T1000 (cell line): ENCODE data around the gene SZT2.

Experiments used
- DNase-seq: peaks from one replicate; lab custom pipeline; 2025; ENCODE audit warnings: mixed read lengths; lab: John Stamatoyannopoulos, UW

The SZT2 gene

DNA sequence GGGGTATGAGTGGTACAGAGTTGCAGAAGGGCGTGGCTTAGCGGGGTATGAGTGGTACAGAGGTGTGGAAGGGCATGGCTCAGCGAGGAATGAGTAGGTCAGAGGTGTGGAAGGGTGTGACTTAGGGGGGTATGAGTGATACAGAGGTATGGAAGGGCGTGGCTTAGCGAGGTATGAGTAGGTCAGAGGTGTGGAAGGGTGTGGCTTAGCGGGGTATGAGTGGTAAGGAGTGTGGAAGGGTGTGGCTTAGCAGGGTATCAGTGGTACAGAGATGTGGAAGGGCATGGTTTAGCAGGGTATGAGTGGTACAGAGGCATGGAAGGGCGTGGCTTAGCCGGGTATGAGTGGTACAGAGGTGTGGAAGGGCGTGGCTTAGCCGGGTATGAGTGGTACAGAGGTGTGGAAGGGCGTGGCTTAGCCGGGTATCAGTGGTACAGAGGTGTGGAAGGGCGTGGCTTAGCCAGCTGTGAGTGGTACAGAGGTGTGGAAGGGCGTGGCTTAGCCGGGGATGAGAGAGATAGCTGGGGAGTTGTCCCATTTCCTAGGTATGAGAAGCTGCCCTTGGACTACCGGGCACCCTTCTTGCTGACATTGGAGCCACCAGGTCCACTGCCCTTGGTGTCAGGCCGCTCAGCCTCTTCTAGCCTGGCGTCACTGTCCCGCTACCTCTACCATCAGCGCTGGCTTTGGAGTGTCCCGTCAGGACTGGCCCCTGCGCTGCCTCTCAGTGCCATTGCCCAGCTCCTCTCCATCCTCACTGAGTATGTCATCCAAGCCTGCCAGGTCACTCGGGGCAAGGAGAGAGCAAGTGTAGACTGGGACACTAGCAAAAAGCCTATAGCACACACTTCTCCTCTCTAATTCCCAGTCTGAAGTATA is 34.2 kb downstream of the SZT2 start:
- no peak for DNase-seq

DNA sequence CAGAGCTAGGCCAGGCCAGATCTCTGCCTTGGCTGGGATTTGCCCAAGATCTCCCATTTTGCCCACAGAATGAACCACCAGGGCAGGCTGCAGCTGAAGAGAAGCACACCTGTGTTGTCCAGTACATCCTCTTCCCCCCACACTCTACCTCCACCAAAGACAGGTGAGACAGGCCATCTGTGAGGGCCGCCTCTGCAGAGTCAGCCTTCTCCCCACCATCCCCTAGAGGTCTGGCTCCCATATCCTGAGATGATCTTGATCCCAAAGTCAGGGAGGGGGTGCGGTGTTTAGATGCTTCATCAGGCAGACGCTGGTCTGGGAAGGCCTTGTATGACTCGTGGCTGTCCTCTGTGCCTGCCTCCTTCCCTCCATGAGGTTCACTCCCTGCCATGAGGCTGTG is 35.3 kb downstream of the SZT2 start:
- no peak for DNase-seq

DNA sequence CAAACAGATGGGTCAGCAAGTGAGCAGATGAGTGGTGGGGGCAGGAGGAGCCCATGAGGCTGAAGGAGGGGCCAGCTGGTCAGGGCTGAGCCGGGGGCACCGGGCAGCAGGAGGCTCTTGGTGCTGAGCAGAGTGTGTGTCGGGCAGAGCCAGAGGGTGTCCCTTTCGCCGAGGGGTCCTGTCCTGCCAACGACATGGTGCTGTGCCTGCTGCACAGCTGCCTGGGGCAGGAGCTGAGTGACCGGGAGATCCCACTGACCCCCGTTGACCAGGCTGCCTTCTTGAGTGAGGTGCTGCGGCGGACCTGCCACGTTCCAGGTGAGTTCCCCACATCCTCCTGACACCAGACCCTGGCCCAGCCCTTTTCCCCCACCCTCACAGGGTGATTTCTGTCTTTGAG is 36.5 kb downstream of the SZT2 start:
- DNase-seq, result no peak

DNA sequence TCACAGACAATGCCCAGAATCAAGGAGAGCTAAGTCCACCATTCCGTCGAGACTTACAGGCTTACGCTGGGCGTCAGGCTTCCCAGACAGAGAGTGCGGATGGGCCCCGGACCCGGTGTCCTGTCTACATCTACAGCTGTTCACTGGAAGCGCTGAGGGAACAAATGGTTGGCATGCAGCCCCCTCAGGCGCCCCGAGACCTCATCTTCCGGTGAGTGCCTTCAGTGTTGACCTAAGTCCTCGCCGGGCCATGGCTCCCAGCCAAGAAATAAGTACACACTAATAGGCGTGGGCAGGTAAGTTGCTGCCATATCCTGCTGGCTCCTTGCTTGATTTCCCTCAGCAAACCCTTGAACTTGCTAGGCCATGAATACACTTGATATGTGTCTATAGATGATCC is 37.8 kb downstream of the SZT2 start:
- DNase-seq, result no peak

DNA sequence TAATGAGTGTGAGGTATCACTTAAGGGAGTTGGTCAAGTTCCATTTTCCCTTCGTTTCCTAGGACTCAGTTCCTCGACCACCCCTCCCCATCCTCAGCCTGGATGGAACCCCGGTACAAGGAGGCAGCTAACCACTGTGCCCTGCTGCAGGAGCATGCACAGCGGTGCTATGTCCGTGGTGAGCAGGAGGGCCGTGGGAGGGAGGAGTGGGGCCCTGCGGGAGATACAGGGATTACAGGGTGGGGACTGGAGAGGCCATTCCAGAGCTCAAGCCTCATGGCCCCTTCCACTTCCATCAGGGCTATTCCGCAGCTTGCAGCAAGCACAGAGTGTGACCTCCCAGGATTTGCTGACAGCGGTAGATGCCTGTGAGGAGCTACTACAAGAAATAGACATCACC is 38.2 kb downstream of the SZT2 start:
- no peak for DNase-seq

DNA sequence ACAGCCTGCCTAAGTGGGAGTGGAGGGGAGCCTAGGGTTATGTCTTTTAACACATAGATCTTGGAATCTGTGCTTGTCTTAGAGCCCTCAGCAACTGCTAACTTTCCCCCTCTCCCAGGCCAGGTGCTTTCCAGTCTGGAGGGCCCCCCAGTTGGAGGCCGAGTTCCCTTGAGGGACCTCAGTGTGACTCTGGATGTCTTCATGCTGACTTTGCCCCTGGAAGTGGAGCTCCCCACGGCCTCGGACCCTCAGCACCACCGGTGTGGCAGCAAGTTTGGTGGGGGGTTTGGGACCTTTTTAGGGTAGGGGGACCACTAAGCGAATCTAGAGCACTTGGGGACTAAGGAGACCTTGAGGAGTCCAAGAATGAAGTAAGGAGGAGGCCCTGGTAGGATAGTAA is 41.1 kb downstream of the SZT2 start:
- no peak for DNase-seq

DNA sequence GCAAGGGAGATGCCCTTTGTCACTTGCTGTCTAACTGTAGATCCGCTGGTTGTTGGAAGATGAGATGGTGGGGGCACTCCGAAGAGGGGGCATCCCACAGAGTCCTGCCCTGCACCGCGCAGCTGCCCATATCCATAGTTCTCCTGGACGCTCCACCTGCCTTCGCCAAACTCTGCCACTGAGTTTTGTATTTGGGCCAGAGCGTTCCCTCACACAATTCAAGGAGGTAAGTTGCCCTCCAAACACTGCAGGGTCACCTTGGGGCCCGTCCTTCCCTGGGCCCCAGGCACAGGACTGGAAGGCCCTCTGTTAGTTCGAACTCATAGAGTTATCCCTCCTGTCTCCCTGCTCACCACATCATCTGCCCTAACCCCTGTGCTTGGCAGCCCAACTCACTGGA is 42.0 kb downstream of the SZT2 start:
- DNase-seq, result no peak

DNA sequence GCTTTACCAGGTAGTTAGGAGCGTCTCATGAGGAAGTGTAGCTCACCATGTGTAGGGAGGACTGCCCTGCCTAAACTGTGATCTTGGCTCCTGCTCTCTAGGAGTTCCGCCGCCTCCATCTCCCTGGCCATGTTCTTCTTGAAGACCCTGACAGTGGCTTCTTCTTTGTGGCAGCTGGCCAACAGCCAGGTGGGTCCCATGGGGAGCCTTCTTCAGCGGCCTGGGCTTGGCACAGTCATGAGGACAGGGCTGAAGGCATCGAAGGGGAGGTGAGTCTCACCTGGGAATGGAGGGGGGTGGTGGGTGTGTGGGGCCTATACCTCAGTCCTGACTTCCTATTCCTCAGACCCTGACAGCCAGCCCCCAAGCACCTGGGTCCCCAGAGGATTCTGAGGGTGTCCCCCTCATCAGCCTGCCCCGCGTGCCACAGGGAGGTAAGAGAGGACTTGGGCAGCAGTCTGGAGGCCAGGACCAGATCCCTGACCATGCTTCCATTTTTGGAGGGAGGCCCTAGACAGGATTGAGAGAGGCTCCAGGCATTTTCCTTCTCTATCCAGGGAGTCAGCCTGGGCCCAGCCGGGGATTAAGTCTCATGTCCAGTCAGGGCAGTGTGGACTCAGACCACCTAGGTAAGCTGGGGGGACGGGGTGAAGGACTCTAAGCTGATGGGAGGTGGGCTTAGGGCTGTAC is 42.6 kb downstream of the SZT2 start:
- no peak for DNase-seq

DNA sequence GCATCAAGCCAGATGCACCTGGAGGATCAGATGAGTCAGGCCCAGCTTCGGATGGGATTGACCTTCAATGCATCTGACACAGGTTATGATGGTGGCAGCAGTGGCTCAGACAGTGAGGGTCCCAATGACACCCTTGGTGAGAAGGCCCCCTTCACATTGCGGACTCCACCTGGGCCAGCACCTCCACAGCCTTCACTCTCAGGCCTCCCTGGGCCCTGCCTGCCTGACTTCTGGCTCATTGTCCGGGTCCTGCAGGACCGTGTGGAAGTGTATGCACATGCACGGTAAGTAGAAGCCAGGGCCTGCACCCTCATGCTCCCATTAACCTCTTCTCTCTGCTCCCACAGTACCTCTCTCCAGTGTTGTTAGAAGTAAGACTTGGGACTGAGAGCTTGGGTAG is 43.2 kb downstream of the SZT2 start:
- DNase-seq, result no peak

DNA sequence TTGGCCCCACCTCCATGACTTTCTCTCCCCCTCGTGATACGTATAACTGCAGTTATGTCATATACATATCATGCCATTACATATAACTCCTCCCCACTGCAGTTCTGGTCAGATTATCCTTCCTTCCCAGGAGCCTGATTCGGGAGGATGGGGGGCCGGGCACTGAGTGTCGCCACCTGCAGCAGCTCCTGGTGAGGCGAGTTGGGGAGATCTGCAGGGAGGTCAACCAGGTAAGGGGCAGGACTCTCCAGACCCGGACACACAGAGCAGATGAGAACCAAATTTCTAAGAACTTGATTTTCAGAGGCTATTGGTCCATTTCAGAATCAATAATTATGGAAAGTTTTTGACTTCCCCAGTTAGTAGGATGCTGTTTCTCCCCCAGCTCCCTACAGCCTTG is 44.6 kb downstream of the SZT2 start:
- DNase-seq, result no peak

DNA sequence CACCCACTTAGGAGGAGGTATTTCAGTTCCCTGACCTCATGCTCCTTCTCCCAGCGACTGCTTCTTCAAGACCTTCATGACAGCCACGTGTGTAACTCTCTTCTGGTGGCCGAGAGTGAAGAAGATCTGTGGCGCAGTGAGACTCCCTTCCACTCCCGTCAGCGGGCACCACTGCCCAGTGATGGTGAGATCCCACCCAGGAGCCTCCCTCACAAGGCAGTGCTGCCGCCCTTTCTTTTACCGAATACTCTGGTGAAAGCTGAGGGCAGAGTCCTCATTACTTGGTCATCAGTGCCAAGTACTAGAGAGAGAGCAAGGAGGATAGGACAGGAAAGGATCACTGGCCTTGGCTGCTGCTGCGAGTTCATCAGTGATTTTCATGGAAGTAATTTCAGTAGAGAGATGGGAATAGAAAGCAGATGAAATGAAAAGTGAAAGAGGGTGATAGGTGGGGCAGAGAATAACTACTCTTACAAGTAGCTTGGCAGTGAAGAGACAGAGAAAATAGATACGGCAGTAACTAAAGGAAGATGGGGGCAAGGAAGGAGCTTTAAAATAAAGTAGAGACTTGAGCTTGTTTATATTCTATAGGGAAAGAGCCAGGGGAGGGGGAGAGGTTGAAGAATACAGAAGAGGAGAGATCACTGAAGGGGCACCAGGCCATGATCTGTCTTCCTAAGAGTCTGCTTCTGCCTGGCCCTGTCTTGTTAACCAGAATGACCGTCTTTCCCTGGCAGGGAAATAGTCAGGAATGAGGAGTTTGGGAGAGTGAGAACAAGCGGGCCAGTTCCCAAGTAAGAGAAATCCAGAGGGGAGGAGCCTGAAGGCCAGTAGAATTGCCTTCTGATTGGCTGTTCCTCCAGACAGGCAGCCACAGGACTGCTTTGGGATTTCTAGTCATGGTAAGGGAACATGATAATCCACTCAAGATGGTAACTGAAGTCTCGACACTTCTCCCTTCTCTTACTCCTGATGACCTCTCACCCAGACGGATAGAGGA is 45.7 kb downstream of the SZT2 start:
- no peak for DNase-seq

DNA sequence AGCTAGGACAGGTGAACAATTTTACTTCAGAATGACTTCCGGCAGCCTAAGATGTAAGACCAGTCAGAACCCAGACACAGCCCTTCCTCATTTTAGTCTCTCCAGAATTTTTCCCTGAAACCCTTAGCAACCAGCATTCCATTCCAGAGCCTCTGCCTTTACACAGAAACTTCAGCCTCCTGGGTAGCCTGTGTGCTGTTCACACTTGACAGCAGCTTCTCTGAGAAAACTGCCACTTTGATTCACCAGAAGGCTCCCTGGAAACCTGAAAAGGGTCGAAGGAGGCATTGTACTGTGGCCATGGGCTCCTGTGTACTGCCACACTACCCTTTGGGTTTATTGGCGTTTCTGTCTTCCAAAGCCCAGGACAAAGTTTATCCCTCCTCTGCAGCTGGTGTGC is 46.7 kb downstream of the SZT2 start:
- DNase-seq, result no peak

DNA sequence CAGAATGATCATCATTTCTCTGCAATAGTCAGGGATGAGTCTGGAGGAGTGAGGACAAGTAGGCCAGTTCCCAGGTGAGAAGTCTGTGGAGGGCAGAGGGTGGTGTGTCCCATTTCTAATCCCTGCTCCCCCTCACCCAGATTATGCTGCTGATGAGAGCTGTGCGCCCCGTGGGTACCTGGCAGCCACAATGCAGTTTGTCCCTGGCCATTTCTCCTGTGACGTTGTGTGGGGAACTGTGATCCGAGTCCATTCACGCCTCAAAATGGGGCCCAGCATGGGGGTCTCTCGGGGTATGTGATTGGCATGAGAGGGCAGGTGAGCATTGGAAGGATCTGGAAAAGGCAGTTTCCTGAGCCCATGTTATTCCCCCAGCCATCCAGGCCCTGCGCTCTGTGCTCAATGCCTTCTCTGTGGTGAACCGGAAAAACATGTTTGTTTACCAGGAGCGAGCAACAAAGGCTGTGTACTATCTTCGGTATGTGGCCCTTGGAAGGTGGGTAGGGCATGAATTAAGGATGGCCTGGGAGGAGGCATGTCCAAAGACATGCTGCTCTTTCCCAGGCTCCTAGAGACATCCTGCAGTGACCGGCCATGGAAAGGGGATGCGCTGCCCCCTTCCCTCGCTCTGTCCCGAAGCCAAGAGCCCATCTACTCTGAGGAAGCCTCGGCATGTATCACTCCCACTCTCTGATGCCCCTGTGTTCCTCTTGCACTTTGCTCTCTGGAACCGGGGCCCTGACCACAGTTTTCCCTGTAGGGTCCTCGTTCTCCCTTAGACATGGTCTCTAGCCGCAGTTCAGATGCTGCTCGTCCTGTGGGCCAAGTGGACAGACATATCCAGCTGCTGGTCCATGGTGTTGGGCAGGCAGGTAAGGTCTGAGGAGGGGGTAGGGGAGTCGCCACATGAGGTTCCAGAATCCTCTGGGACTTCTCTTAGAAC is 47.6 kb downstream of the SZT2 start:
- DNase-seq, result no peak

DNA sequence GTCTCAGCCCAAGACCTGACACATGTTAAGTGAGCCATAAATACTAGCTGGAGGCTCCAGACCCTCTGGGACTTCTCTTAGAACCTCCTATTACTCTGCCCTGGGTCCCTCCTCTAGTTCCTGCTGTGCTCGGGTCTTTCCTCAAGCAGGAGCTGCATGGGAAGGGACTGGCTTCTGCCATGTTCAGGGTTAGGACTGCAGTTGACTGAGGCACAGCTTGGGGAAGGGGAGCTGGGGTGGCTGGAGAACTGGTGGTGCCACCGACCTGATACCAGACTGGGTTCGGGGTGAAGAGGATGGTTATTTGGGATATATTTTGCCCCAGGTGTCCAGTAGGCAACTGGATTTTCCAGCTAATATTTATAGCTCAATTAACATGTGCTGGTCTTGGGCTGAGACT is 48.3 kb downstream of the SZT2 start:
- DNase-seq, result no peak

DNA sequence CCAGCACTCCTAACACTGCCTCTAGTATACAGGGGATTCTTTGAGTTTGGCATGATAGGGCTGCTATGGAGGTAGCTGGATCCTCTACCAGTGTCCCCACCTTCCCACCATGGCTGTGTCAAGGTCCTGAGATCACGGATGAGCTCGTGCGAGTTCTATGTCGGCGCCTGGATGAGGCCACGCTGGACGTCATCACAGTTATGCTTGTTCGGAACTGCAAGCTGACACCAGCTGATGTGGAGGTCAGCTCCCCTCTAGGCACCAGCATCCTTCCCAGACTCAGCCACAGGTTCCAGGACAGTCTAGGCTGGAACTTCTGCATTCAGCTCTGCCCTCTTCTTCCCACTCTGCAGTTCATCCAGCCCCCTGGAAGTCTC is 48.9 kb downstream of the SZT2 start:
- DNase-seq, result no peak

DNA sequence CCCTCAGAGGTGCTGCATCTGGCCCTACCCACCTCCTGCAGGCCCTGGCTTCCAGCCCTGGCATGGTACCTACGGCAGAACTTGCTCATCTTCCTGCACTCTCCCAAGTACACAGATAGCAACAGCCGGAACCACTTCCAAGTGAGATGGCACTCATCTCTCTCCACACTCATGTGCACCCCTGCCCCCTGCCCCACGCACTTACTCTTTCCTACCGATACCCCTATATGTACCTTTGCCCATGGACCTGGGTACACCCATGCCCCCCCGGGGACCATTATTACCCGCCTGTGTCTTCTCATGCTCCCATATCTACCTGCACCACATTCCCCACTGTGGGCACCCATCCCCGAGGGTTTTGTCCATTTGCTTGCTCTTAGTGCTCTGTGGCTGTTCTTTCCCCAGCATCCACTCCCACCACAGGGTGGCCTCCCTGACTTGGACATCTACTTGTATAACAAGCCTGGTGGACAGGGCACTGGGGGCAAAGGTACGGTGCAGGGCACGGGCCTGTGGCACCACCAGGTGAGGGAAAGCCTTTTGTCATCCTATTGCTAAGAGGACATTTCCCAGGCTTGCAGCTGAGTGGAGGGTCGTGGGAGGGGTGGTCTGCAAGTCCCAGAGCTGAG is 49.4 kb downstream of the SZT2 start:
- no peak for DNase-seq

DNA sequence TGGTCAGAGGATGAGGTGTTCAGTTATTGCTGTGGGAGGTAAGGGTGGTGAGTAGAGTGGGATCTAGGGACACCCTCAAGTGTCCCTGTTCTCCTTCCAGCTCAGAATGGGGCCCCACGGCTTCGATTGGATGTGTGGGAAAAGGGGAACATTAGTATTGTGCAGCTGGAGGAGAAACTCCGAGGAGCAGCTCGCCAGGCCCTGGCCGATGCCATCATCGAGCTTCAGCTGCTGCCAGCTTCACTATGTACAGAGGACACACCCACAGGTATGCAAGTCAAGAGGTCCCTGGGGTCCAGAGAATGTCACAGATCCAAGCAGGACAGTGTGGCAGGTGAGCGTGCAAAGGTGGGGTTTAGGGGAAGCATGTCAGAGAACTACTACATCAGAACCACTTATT is 50.1 kb downstream of the SZT2 start:
- no peak for DNase-seq

DNA sequence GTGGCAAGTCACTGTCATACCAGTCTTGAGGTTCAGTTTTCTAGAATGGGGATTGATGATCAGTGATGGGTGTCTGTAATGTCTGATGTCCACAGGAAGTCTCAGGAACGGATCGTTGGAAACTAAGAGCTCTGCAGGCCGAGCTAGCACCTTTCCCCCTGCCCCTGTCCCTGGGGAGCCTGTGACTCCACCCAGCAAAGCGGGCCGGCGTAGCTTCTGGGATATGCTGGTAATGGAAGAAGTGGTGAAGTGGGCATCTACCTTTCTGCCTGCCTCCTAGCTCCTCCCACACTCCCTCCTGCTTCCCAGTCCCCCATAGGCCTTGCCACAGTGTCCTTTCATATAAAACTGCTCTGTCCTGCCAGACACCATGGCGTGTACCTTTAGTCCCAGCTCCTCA is 50.7 kb downstream of the SZT2 start:
- DNase-seq, result no peak

DNA sequence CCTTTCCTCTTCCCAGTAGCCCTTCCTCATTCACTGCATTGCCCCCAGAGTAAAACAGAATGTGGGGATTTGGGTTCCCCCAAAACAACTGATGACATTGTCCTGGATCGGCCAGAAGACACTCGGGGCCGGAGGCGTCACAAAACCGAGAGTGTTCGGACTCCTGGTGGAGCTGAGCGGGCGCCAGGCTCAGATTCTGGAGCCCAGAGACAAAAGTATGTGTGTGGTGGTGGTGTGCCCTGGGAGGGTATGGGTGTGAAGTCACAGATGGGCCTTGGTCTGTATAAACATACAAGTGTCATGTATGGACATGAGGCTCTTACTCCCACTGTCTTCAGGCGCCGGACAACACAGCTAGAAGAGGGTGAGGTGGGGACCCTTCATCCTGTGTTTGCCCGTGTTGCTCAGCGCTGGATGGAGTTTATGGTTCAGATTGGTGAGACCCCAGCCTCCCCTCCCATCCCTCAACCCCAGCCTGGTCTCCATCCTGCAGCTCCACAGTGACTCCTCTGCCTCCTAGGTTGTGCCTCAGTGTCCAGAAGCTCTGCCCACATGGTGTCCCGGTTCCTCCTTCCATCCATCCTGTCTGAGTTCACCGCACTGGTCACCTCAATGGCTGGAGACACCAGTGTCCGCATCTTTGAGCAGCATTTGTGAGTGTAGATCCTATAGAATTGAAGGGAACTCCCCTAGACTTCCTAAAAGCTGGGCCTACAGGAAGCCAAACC is 51.6 kb downstream of the SZT2 start:
- DNase-seq, result no peak
